Osteocyte (in vitro differentiated cells): ENCODE results near the gene ANAPC13. TPM values are rescaled to one million over a fixed set of nuclear protein-coding genes. Genes with fewer than 3 reads are reported as not detected.

Experiments
- DNase-seq: peaks from one replicate; pipeline ENCODE4 v3.0.0; 2021; ENCODE audit warnings: mixed read lengths; ENCODE audit not compliant: unreplicated experiment; ENCODE audit errors: extremely low spot score
- H3K27ac Mint-ChIP-seq: one replicate; pipeline ENCODE4 v1.8.0; 2021; ENCODE audit warnings: mild to moderate bottlenecking, mixed read lengths; ENCODE audit not compliant: unreplicated experiment
- H3K27me3 Mint-ChIP-seq: one replicate; pipeline ENCODE4 v1.8.0; 2021; ENCODE audit warnings: mixed read lengths; ENCODE audit not compliant: unreplicated experiment
- H3K36me3 Mint-ChIP-seq: one replicate; pipeline ENCODE4 v1.8.0; 2021; ENCODE audit warnings: mixed read lengths; ENCODE audit not compliant: unreplicated experiment
- H3K4me1 Mint-ChIP-seq: one replicate; pipeline ENCODE4 v1.8.0; 2021; ENCODE audit warnings: mixed read lengths; ENCODE audit not compliant: unreplicated experiment
- H3K4me3 Mint-ChIP-seq: one replicate; pipeline ENCODE4 v1.8.0; 2021; ENCODE audit warnings: mild to moderate bottlenecking, moderate library complexity, mixed read lengths; ENCODE audit not compliant: unreplicated experiment
- H3K9me3 Mint-ChIP-seq: one replicate; pipeline ENCODE4 v1.8.0; 2021; ENCODE audit warnings: mixed read lengths; ENCODE audit not compliant: unreplicated experiment
- total RNA-seq: library from RNA; stranded (reverse); gene quantifications from 2 replicates; pipeline ENCODE4 v1.2.1, GENCODE V29; 2021
- TF ChIP-seq, protein P1 (sequence below): fragments of 200-600 bp; sonication (generic); IDR thresholded peaks from 2 replicates; pipeline ENCODE4 v1.5.0; 2021; ENCODE audit warnings: antibody characterized with exemption, mild to moderate bottlenecking, moderate library complexity

ANAPC13 gene
- total RNA-seq, 1 donor from 2014 or later: 89.4 TPM

DNA sequence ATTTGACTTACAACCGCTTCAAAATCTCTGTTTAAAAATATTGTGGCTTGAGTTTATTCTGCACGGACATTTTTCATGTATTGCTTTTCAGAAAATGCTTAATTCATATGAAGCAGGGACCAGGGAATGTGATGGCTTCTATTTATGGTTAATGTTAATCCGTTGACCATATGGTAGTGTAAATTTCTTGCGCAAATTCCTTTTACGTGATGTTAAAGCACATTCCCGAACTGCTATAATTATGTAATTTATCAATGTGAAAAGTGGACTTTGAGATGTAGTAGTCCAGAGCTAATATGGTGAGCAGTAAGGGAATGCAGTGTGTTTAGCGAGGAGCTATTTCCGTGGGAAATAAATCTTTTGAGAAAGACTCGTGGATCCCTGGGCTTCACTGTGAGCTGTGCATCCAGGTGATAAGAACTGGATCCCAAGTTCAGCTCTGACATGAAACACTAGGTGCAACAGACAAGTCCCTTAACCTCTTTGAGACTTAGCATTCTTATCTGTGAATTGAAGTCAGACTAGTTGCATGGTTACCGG is 27.3 kb downstream of the ANAPC13 start:
- no peak overlapping the region for H3K27ac Mint-ChIP-seq
- H3K36me3 Mint-ChIP-seq: no peaks in the 10 kb centered on the region
- DNase-seq: no peak
- H3K4me3 Mint-ChIP-seq: no peak overlapping the region
- H3K27me3 Mint-ChIP-seq: no peaks in the 10 kb centered on the region
- H3K9me3 Mint-ChIP-seq: no peaks in the 10 kb centered on the region
- peaks cover 45% of the 10 kb centered on the region for H3K4me1 Mint-ChIP-seq
- TF ChIP-seq, protein P1, sequence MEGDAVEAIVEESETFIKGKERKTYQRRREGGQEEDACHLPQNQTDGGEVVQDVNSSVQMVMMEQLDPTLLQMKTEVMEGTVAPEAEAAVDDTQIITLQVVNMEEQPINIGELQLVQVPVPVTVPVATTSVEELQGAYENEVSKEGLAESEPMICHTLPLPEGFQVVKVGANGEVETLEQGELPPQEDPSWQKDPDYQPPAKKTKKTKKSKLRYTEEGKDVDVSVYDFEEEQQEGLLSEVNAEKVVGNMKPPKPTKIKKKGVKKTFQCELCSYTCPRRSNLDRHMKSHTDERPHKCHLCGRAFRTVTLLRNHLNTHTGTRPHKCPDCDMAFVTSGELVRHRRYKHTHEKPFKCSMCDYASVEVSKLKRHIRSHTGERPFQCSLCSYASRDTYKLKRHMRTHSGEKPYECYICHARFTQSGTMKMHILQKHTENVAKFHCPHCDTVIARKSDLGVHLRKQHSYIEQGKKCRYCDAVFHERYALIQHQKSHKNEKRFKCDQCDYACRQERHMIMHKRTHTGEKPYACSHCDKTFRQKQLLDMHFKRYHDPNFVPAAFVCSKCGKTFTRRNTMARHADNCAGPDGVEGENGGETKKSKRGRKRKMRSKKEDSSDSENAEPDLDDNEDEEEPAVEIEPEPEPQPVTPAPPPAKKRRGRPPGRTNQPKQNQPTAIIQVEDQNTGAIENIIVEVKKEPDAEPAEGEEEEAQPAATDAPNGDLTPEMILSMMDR: no peak

DNA sequence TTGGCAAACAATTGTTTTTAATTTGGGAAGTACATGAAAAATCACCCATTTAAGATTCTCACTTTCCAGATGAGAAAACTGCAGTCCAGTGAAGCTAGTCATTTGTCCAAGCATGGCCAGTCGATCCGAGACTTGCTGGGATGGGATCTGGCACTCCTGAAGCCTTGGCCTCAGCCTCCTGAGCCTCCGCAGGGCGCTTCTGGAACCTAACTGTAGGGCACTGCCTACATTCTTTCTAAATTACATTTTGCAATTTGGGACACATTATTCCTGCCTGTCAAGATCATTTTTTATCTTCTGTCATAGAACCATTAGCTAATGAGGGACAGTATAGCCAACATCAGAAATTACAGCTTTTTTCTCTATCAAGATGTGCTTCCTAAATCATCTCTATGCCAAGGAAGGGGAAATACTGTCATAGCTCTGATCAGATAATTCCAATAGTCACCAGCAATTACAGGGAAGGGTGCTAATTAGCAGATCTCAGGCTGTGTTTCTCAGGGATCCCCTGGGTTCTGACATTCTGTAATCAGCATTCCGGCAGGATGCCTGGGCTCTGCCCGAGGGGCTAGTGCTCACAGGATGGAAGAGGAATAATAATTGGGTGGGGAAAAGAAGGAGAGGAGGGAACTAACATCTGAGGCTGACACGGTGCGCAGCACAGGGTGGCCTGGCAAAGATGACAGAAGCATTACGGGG is 28.3 kb downstream of the ANAPC13 start:
- H3K9me3 Mint-ChIP-seq: no peaks in the 10 kb centered on the region
- H3K27me3 Mint-ChIP-seq: no peaks in the 10 kb centered on the region
- H3K27ac Mint-ChIP-seq: no peak overlapping the region
- no peak overlapping the region for H3K4me3 Mint-ChIP-seq
- H3K36me3 Mint-ChIP-seq: no peaks in the 10 kb centered on the region
- TF ChIP-seq, protein P1: no peak
- H3K4me1 Mint-ChIP-seq: peaks cover 35% of the 10 kb centered on the region
- DNase-seq: no peak

DNA sequence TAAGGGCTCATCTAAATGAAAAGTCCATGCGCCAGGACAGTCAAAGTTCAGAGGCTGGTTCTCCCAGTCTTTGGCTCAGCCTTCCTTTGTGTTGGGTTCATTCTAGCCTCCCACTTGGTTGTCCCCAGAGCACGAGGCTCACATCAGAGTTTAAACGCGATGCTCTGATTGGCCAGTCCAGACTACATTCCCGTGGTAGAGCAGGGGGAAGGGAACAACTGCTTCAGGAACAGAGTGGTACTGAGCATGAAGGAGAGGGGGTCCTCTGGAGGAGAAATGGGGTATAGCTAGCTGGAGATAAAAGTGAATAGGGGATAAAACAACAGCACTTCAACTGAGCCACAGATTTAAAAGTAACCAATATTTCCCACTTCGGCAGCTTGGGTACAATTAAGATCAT is 32.2 kb downstream of the ANAPC13 start:
- H3K27ac Mint-ChIP-seq: no peak overlapping the region
- H3K9me3 Mint-ChIP-seq: no peaks in the 10 kb centered on the region
- peaks cover 21% of the 10 kb centered on the region for H3K4me1 Mint-ChIP-seq
- H3K36me3 Mint-ChIP-seq: no peaks in the 10 kb centered on the region
- TF ChIP-seq, protein P1: peak; percentile 22
- no peaks in the 10 kb centered on the region for H3K27me3 Mint-ChIP-seq
- DNase-seq: peak; percentile 38
- H3K4me3 Mint-ChIP-seq: no peak overlapping the region

DNA sequence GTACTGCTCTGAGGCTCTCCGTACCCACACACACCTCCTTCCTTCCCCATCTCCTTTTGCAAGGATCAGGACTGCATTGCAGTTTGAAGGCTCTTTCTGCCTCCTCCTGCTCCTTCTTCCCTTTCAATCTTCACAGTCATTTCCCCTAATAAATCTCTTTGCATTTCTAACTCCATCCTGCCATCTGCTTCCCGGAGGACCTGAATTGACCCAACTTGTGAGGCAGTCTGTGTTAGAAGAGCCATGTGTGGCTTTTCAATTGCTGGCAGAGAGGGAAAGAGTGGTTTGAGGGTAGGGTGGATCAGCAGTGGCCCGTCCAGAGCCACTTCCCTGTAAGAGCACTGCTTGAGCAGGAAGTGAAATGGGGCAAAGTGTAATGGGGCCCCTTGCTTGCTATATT is 35.8 kb downstream of the ANAPC13 start:
- DNase-seq: no peak
- peaks cover 6% of the 10 kb centered on the region for H3K9me3 Mint-ChIP-seq
- H3K4me1 Mint-ChIP-seq: peaks cover 42% of the 10 kb centered on the region
- H3K4me3 Mint-ChIP-seq: no peak overlapping the region
- TF ChIP-seq, protein P1: no peak
- H3K36me3 Mint-ChIP-seq: peaks cover under 1% of the 10 kb centered on the region
- no peak overlapping the region for H3K27ac Mint-ChIP-seq
- no peaks in the 10 kb centered on the region for H3K27me3 Mint-ChIP-seq

DNA sequence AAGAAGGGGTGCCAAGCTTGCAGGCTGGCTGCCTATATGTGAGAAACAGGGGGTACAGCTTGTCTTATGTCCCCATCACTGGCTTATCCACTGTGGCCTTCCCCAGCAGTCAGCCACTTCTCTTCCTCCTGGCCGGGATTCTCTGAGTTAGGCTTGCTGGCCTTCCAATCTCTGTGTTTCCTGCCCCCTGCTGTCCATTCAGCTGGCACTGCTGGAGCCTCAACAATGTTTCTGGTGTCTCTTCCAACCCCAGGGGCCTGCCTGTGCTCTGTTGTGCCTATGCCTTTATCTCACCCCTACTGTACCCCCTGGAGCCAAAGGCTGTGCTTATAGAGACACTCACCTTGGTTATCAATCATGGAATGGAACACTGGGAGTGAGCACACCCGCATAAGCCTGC is 36.5 kb downstream of the ANAPC13 start:
- Mint-ChIP-seq H3K9me3 (peaks cover 11% of the 10 kb centered on the region), H3K36me3 (peaks cover 2% of the 10 kb centered on the region), H3K27me3 (no peaks in the 10 kb centered on the region), H3K4me3 (no peak overlapping the region), H3K27ac (no peak overlapping the region), H3K4me1 (peaks cover 46% of the 10 kb centered on the region)
- TF ChIP-seq, protein P1: peak; percentile 49
- no peak for DNase-seq
